ENCODE data around the gene FCRL6. TPM values are rescaled to one million over a fixed set of nuclear protein-coding genes. Genes with fewer than 3 reads are reported as not detected.

Gene FCRL6
- total and polyA plus RNA-seq, 2 experiments from 2014 or later, result not detected

GRCh38 chr1:159798893-159799292 is 3.3 kb upstream of the FCRL6 start:
- TF ChIP-seq CTCF (IDR thresholded peaks at IDR 0.05; ENCODE audit: low read depth, low read length), result peak; percentile 84
- peak; percentile 80 to 91 for DNase-seq (ENCODE audit: low read depth in 1 of 2, low spot score in 1 of 2)
- H3K36me3 ChIP-seq, result no peaks in the 10 kb centered on the region
- no peak overlapping the region for H3K27ac ChIP-seq
- H3K4me3 ChIP-seq, result no peak overlapping the region
- H3K9me3 ChIP-seq (ENCODE audit: low read depth), result no peaks in the 10 kb centered on the region
- H3K4me1 ChIP-seq (ENCODE audit: low read depth), result no peaks in the 10 kb centered on the region
- H3K27me3 ChIP-seq, result peaks cover 9% of the 10 kb centered on the region

DNA sequence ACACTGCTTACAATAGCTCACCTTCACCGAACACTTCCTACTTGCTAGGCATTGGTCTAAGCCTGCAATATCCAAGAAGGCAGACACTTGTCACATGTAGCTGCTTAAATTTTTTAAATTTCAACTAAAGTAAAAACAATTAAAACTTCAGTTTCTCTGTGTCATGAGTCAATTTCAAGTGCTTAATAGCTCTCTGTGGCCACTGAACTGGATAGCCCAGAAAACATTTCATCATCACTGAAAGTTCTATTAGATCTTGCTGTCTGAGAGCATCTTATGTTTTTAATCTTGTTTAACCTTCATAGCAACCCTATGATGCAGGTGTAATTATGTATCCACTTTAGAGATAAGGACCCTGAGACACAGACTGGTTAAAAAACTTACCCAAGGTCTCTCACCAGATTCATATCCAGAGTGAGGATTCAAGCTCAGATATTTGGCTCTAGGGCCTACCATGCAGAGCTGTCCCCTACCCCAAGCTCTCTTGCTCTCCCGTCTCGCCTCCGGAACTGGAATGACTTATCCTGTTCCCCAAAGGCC is 2.6 kb upstream of the FCRL6 start:
- no peak overlapping the region for H3K27ac ChIP-seq
- DNase-seq (ENCODE audit: low read depth in 1 of 2, low spot score in 1 of 2), result no peak
- H3K4me1 ChIP-seq (ENCODE audit: low read depth), result no peaks in the 10 kb centered on the region
- H3K4me3 ChIP-seq, result no peak overlapping the region
- H3K27me3 ChIP-seq, result peaks cover 9% of the 10 kb centered on the region
- no peaks in the 10 kb centered on the region for H3K9me3 ChIP-seq (ENCODE audit: low read depth)
- no peak for TF ChIP-seq CTCF (IDR thresholded peaks at IDR 0.05; ENCODE audit: low read depth, low read length)
- no peaks in the 10 kb centered on the region for H3K36me3 ChIP-seq

GRCh38 chr1:159800177-159800930 is 1.8 kb upstream of the FCRL6 start:
- no peaks in the 10 kb centered on the region for H3K4me1 ChIP-seq (ENCODE audit: low read depth)
- H3K27ac ChIP-seq, result no peak overlapping the region
- no peak overlapping the region for H3K4me3 ChIP-seq
- no peak for TF ChIP-seq CTCF (IDR thresholded peaks at IDR 0.05; ENCODE audit: low read depth, low read length)
- no peak for DNase-seq (ENCODE audit: low read depth in 1 of 2, low spot score in 1 of 2)
- H3K36me3 ChIP-seq, result no peaks in the 10 kb centered on the region
- peaks cover 9% of the 10 kb centered on the region for H3K27me3 ChIP-seq
- no peaks in the 10 kb centered on the region for H3K9me3 ChIP-seq (ENCODE audit: low read depth)

DNA sequence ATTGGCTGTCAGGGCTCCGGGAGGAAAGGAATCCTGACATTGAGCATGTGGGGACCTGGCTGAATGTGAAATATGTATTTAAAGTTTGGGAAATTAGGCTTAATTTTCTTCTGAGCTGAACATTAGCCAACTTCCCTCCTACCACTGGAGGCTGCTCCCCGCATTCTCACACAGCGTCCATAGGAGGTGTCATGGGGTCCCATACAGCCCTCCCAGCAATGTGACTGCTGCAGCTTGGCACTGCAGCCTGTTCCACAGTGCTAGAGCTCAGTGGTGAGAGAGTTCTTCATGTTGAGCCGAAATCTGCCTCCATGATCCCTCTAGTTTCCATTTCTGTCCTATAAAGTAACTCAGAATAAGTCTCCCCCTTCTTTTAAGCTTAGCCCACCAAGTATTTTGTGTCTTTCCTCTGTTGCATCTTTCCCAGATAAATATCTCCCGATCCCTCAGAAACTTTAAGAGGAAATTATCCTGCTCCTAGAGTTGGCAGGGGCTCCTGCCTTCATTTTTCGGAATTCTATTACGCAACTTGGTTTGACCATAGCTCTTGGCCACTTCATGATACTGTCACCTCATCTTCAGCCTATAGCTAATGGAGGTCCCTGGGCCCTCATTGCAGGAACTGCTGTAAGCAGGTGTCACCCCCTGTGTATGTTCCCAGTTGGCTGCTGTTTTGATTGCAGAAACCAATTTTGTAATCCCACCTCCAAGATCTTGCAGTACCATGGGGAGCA is 2.0 kb downstream of the FCRL6 start:
- TF ChIP-seq CTCF (IDR thresholded peaks at IDR 0.05; ENCODE audit: low read depth, low read length), result no peak
- no peak for DNase-seq (ENCODE audit: low read depth in 1 of 2, low spot score in 1 of 2)
- Histone ChIP-seq H3K9me3 (ENCODE audit: low read depth) (no peaks in the 10 kb centered on the region), H3K27ac (no peak overlapping the region), H3K4me1 (ENCODE audit: low read depth) (no peaks in the 10 kb centered on the region), H3K36me3 (no peaks in the 10 kb centered on the region), H3K27me3 (no peaks in the 10 kb centered on the region), H3K4me3 (no peak overlapping the region)

DNA sequence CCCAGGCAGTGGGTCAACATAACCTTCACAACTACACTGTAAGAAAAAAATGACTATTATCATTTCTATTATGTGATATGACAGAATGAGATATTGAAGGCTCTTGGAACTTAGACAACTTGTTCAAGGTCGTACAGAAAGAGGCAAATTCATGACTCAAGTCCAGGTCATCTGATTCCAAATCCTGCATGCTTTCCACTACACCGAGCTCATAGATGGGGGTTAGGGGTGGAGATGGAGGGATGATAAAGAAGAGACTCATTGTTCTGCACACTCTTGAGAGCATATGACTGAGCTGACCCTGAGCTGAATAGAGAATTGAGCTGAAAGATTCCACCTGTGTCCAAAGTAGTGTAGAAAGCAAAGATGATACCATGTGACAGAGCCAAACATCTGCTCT is 2.8 kb downstream of the FCRL6 start:
- Histone ChIP-seq H3K27ac (no peak overlapping the region), H3K36me3 (no peaks in the 10 kb centered on the region), H3K4me1 (ENCODE audit: low read depth) (no peaks in the 10 kb centered on the region), H3K9me3 (ENCODE audit: low read depth) (no peaks in the 10 kb centered on the region), H3K27me3 (no peaks in the 10 kb centered on the region), H3K4me3 (no peak overlapping the region)
- DNase-seq (ENCODE audit: low read depth in 1 of 2, low spot score in 1 of 2), result no peak
- TF ChIP-seq CTCF (IDR thresholded peaks at IDR 0.05; ENCODE audit: low read depth, low read length), result no peak
